ENCODE measurements around the gene KRT12. TPM values are rescaled to one million over a fixed set of nuclear protein-coding genes. Genes with fewer than 3 reads are reported as not detected.

Gene KRT12
- not detected for polyA plus RNA-seq (2013, experiment 1 of 2)
- not detected for polyA plus RNA-seq (2013, experiment 2 of 2)

DNA sequence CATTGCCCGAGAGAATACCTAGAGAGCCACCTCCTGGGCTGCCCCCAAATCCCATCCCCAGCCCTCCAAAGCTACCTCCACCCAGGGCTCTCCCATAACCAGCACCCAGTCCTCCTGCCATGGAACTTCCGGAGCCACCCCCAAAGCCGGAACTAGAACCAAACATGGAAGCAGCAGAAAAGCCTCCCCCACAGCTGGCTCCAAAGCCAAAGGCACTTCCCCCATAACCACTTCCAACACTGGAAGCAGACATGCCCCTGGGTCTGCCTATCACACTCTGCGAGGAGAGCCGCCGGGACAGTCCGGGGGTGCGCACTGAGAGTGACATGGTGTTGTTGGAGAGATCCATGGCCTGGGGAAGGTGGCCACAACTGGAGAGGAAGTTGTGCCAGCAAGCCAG, at the start of gene KRT12:
Gene KRT12 (minus strand): TSS at position 386 of the 400 bp plus-strand sequence. CDS start 37 bp downstream, at position 349.
- Histone ChIP-seq H3K36me3 (ENCODE audit: control insufficient read depth, insufficient read depth, low read length) (no peaks in the 10 kb centered on the region), H3K9me3 (ENCODE audit: control insufficient read depth, low read length) (no peaks in the 10 kb centered on the region), H3K4me1 (ENCODE audit: control insufficient read depth, insufficient read depth, low read length, poor library complexity, severe bottlenecking) (no peaks in the 10 kb centered on the region), H3K4me3 (ENCODE audit: extremely low read depth, insufficient read depth, low read length, poor library complexity, severe bottlenecking) (no peak within 1 kb of the TSS), H3K27ac (ENCODE audit: low read depth, low read length, severe bottlenecking) (no peak within 1 kb of the TSS)
- WGBS, 2 experiments (ENCODE audit: insufficient coverage in 2 of 2), result 95 to 96% methylated on average over 2 to 8 of the region's 8 CpGs

DNA sequence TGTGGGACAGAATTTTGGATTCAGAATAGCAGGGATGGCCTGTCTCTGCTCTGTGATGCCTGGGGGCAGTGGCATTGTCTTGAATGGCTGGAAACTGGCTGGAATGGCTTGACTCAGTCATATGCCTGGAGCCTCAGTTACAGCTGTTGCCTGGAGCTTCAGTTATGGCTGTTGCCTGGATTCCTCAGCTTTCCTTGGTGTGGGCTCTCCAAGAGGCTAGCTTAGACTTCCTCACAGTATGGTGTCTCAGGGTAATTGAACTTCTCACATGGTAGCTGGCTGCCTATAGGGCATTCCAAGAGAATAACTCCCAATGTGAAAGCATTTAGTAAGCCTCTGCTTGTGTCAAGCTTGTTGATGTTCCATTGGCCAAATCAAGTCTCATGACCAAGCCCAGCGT, 49.3 kb upstream of the KRT12 start:
- no CpG with 5 or more reads among the region's 1 CpG for WGBS, 2 experiments (ENCODE audit: insufficient coverage in 2 of 2)

DNA sequence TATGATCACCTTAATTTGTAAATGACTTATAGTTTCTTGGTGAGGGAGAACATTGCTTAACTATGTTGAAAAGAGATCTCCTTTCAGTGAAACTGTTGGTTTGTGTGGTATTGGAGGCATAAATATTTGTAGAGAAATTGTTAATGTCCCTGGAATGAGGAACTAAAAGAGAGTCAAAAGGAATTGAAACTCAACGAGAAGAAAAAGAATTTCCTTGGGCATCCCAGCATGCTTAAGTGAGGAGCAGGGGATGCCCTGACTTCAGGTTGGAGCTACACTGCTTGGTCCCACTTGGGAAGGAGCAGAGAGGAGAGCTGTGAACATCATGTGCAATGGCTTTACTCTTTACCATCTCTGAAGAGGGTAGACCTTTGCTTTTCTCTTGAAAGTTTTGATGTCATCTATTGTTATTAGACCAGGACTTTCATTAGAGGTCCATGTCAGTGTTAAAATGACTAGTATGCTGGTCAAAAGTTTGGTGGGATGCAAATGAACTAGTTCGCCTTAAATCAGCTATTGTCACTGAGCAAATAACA, 48.8 kb upstream of the KRT12 start:
- no peak overlapping the region for H3K27ac ChIP-seq (ENCODE audit: low read depth, low read length, severe bottlenecking)
- H3K4me1 ChIP-seq (ENCODE audit: control insufficient read depth, insufficient read depth, low read length, poor library complexity, severe bottlenecking), result peaks cover 1% of the 10 kb centered on the region
- no peak overlapping the region for H3K4me3 ChIP-seq (ENCODE audit: extremely low read depth, insufficient read depth, low read length, poor library complexity, severe bottlenecking)
- whole genome bisulfite sequencing, 2 experiments (ENCODE audit: insufficient coverage in 2 of 2), result 94% methylated on average over 2 of the region's 2 CpGs
- no peaks in the 10 kb centered on the region for H3K9me3 ChIP-seq (ENCODE audit: control insufficient read depth, low read length)
- H3K36me3 ChIP-seq (ENCODE audit: control insufficient read depth, insufficient read depth, low read length), result no peaks in the 10 kb centered on the region

More for the DNA sequence above, 49.3 kb upstream of the KRT12 start:
- no peaks in the 10 kb centered on the region for H3K36me3 ChIP-seq (ENCODE audit: control insufficient read depth, insufficient read depth, low read length)
- no peak overlapping the region for H3K4me3 ChIP-seq (ENCODE audit: extremely low read depth, insufficient read depth, low read length, poor library complexity, severe bottlenecking)
- no peaks in the 10 kb centered on the region for H3K9me3 ChIP-seq (ENCODE audit: control insufficient read depth, low read length)
- H3K4me1 ChIP-seq (ENCODE audit: control insufficient read depth, insufficient read depth, low read length, poor library complexity, severe bottlenecking), result no peaks in the 10 kb centered on the region
- H3K27ac ChIP-seq (ENCODE audit: low read depth, low read length, severe bottlenecking), result no peak overlapping the region

DNA sequence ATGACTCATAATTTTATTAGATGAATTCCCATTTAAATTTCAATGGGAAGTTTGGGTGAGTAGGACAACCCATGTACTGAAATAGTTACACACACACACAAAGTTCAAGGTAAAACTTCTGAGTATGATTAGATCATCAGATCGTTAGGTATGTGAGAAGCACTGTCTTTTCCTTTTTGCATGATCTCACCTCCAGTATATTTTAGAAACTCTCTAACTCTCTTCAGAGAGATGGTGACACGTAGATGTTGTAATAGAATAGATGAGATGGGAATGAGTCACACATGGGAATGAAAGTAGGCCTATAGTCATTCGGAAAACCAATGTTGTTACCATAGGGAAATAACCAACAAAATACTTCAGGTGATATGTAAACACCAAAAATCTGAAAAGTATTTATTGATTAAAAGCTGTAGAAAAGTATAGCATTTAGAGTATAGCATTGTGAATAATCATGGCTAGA, 48.2 kb upstream of the KRT12 start:
- WGBS, 2 experiments (ENCODE audit: insufficient coverage in 2 of 2), result no CpG with 5 or more reads among the region's 3 CpGs
- Histone ChIP-seq H3K4me1 (ENCODE audit: control insufficient read depth, insufficient read depth, low read length, poor library complexity, severe bottlenecking) (peaks cover 4% of the 10 kb centered on the region), H3K36me3 (ENCODE audit: control insufficient read depth, insufficient read depth, low read length) (no peaks in the 10 kb centered on the region), H3K9me3 (ENCODE audit: control insufficient read depth, low read length) (no peaks in the 10 kb centered on the region), H3K4me3 (ENCODE audit: extremely low read depth, insufficient read depth, low read length, poor library complexity, severe bottlenecking) (no peak overlapping the region), H3K27ac (ENCODE audit: low read depth, low read length, severe bottlenecking) (no peak overlapping the region)

DNA sequence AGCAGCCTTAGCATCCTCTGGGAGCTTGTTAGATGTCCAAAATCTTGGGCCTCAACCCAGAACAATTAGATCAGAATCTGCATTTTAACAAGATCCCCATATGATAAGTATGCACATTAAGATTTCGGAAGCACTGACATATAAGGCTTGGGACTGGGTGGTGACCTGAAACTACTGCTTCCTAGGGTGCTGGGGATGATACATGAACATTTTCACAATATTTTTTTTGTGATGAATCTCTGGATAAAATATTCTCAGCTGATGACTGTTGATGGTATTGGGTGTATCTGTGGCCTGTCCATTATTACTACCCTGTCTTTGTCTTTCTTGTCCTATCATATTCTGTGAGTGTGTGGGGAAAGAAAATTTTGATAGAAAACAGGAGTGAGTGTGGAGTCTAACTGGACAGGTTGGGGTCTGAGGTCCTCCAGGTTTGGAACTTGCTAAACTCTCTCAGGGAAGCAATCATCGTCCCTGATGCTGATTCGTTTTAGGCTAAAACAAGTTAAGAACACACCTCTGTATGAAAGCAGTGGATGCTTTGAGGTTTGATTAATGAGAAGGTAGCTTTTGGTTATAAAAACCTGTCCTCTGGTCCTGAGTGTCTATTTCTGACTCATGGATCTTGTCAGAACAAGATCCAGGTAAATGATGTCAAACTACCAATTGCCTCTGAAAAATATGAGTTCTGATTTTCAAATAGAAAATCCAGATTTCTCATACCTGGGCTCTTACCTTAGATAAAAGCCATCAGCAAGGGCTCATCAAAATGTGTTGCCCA, 47.2 kb upstream of the KRT12 start:
- H3K4me1 ChIP-seq (ENCODE audit: control insufficient read depth, insufficient read depth, low read length, poor library complexity, severe bottlenecking), result peaks cover 4% of the 10 kb centered on the region
- no peak overlapping the region for H3K4me3 ChIP-seq (ENCODE audit: extremely low read depth, insufficient read depth, low read length, poor library complexity, severe bottlenecking)
- H3K36me3 ChIP-seq (ENCODE audit: control insufficient read depth, insufficient read depth, low read length), result no peaks in the 10 kb centered on the region
- no peaks in the 10 kb centered on the region for H3K9me3 ChIP-seq (ENCODE audit: control insufficient read depth, low read length)
- WGBS, 2 experiments (ENCODE audit: insufficient coverage in 2 of 2), result 94 to 100% methylated on average over 2 of the region's 3 CpGs
- no peak overlapping the region for H3K27ac ChIP-seq (ENCODE audit: low read depth, low read length, severe bottlenecking)

DNA sequence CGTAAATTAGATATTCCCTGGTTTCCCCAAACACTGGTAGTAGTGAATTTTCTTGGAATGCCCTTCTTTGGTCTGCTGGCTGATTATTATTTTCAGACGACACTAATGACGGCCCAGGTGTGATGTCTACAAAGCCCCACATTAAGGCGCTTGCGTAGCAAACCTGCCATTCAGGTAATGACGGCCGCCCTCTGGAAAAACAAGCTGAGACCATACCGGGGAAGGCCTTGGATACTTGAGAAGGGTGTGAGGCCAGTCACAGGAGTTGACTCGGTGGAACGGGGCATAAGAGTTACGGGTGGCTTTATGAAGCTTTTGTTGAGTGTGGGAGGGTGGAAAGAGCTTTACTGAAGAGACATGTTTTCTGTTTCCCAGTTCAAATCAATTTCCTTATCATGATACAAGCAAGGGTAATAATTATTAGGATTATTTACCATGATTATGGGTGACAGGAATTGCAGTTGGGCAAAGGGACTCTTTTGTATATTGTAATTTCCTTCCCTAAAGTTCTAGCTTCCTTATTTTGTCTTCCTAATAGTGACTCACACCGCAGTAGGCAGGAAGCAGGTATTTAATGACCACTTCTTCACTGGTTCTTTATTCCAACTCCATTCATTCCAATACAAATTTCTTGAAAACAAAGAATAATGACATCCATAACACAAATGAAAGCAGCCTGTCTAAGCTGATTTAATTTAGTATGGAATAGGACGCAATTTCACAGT, 45.6 kb upstream of the KRT12 start:
- Histone ChIP-seq H3K36me3 (ENCODE audit: control insufficient read depth, insufficient read depth, low read length) (no peaks in the 10 kb centered on the region), H3K4me1 (ENCODE audit: control insufficient read depth, insufficient read depth, low read length, poor library complexity, severe bottlenecking) (peaks cover 4% of the 10 kb centered on the region), H3K27ac (ENCODE audit: low read depth, low read length, severe bottlenecking) (no peak overlapping the region), H3K4me3 (ENCODE audit: extremely low read depth, insufficient read depth, low read length, poor library complexity, severe bottlenecking) (no peak overlapping the region), H3K9me3 (ENCODE audit: control insufficient read depth, low read length) (no peaks in the 10 kb centered on the region)
- 86 to 97% methylated on average over 7 to 11 of the region's 13 CpGs for WGBS, 2 experiments (ENCODE audit: insufficient coverage in 2 of 2)

DNA sequence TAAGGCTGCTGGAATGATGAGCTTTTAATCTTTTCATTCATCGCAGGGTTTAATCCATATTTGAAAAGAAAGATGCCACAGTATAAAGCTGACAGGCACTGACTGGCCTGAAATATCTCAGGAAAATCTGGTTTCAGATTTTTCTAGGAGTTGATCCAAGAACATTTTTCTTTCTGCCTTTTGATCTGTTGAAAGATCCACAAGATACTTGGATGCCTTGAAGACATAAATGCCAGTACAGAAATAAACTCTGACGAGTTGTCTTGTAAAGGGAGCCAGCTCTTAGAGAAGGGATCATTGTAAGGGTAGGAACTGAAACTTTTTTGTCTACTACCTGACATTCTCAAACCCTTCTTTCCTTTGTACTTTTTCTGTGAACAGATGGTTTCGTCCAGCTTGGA, 43.4 kb upstream of the KRT12 start:
- H3K36me3 ChIP-seq (ENCODE audit: control insufficient read depth, insufficient read depth, low read length), result no peaks in the 10 kb centered on the region
- no peak overlapping the region for H3K4me3 ChIP-seq (ENCODE audit: extremely low read depth, insufficient read depth, low read length, poor library complexity, severe bottlenecking)
- H3K9me3 ChIP-seq (ENCODE audit: control insufficient read depth, low read length), result no peaks in the 10 kb centered on the region
- H3K27ac ChIP-seq (ENCODE audit: low read depth, low read length, severe bottlenecking), result no peak overlapping the region
- WGBS, 2 experiments (ENCODE audit: insufficient coverage in 2 of 2), result 93 to 100% methylated on average over 1 to 2 of the region's 3 CpGs
- peaks cover 4% of the 10 kb centered on the region for H3K4me1 ChIP-seq (ENCODE audit: control insufficient read depth, insufficient read depth, low read length, poor library complexity, severe bottlenecking)

DNA sequence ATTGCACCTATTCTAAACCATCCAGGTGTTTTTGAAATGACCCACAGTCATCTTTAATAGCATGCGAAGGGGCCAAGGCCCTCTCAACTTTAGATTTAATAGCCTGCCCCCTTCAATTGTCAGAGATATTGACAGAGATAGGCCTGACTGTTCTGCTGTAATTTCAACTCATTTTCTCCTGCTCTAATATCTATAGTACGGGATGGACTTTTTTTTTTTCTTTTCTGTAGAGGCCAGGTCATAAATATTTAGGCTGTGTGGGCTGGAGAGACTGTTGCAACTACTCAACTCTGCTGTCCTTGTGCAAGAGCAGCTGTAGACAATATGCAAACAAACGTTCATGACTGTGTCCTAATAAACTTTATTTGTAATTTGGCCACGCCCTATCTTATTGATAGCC, 42.7 kb upstream of the KRT12 start:
- Histone ChIP-seq H3K4me3 (ENCODE audit: extremely low read depth, insufficient read depth, low read length, poor library complexity, severe bottlenecking) (no peak overlapping the region), H3K27ac (ENCODE audit: low read depth, low read length, severe bottlenecking) (no peak overlapping the region), H3K4me1 (ENCODE audit: control insufficient read depth, insufficient read depth, low read length, poor library complexity, severe bottlenecking) (peaks cover 4% of the 10 kb centered on the region), H3K9me3 (ENCODE audit: control insufficient read depth, low read length) (no peaks in the 10 kb centered on the region), H3K36me3 (ENCODE audit: control insufficient read depth, insufficient read depth, low read length) (no peaks in the 10 kb centered on the region)
- WGBS, 2 experiments (ENCODE audit: insufficient coverage in 2 of 2), result 86 to 100% methylated on average over 1 of the region's 4 CpGs

DNA sequence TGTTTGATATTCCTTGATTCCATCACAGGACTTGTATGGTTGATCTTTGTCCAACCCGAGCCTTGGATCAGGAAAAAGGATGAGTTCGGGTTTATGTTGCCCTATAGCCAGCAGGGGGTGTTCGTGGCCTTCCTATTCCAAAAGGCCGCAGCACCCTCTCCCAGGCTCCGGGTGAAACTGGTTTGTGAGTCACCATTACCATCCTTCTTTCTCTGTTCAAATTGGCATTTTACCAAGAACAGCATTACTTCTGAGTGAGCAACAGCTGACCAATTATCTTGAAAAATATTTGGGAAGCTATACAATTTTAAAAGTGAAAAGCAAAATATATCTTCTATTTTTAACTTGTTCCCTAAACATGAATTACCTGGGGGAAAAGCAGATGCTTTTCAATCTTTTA, 42.3 kb upstream of the KRT12 start:
- no peak overlapping the region for H3K27ac ChIP-seq (ENCODE audit: low read depth, low read length, severe bottlenecking)
- 0% methylated on average over 3 to 4 of the region's 5 CpGs for WGBS, 2 experiments (ENCODE audit: insufficient coverage in 2 of 2)
- H3K36me3 ChIP-seq (ENCODE audit: control insufficient read depth, insufficient read depth, low read length), result no peaks in the 10 kb centered on the region
- H3K4me3 ChIP-seq (ENCODE audit: extremely low read depth, insufficient read depth, low read length, poor library complexity, severe bottlenecking), result no peak overlapping the region
- H3K9me3 ChIP-seq (ENCODE audit: control insufficient read depth, low read length), result no peaks in the 10 kb centered on the region
- peaks cover 4% of the 10 kb centered on the region for H3K4me1 ChIP-seq (ENCODE audit: control insufficient read depth, insufficient read depth, low read length, poor library complexity, severe bottlenecking)

DNA sequence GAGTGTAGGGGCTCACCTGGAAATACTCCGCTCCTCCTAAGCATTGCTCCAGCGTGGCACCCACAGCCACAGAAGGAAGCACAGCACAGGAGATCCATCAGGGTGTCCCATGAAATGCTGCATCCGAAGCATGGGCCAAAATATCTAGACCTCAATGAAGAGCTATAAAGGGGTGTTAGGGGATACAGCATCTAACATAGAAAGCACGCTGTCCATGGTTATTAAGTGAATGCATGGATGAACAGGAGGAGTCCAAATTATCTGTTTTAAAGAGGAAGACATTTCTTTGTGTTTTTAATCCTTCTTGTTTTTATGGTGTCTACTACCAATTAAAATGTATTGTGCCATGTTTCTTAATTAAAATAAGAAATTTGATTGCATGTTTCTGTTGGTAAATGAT, 39.6 kb upstream of the KRT12 start:
- H3K36me3 ChIP-seq (ENCODE audit: control insufficient read depth, insufficient read depth, low read length), result no peaks in the 10 kb centered on the region
- H3K4me1 ChIP-seq (ENCODE audit: control insufficient read depth, insufficient read depth, low read length, poor library complexity, severe bottlenecking), result peaks cover 8% of the 10 kb centered on the region
- H3K4me3 ChIP-seq (ENCODE audit: extremely low read depth, insufficient read depth, low read length, poor library complexity, severe bottlenecking), result no peak overlapping the region
- WGBS, 2 experiments (ENCODE audit: insufficient coverage in 2 of 2), result 86 to 93% methylated on average over 4 of the region's 4 CpGs
- no peak overlapping the region for H3K27ac ChIP-seq (ENCODE audit: low read depth, low read length, severe bottlenecking)
- H3K9me3 ChIP-seq (ENCODE audit: control insufficient read depth, low read length), result no peaks in the 10 kb centered on the region
